Spleen (tissue), 7 donors: ENCODE measurements around the gene WASL.

Experiments used
- POLR2A ChIP-seq, 3 donors: fragments of 450-650 bp; IDR thresholded peaks; one replicate each; pipeline ENCODE4 v1.5.1; 2017; ENCODE audit warnings: antibody characterized with exemption in 3 of 3, mild to moderate bottlenecking in 1 of 3
- POLR2AphosphoS5 ChIP-seq, 3 donors: sonication (generic); formaldehyde crosslinking; IDR thresholded peaks; one replicate each; pipeline ENCODE4 v1.5.1; 2017; ENCODE audit warnings: antibody characterized with exemption in 3 of 3
- TF ChIP-seq, protein P1 (sequence below), 11 experiments: fragments of 200-600 bp in 7 of 11; fragments of 450-650 bp in 4 of 11; sonication (generic) in 4 of 11; IDR thresholded peaks in 8 of 11; conservative IDR thresholded peaks in 3 of 11; 1 replicate in 7 of 11; 2 replicates in 4 of 11; pipeline versions ENCODE4 v1.4.0 to v1.8.0; 2016 to 2021; ENCODE audit warnings: antibody characterized with exemption in 11 of 11, inconsistent platforms in 4 of 11, mild to moderate bottlenecking in 1 of 11
- donor health status: DM: no; HTN: no; CAD: no; lungs with moderate emphysema.
- donor health status: DM: no; HTN: no; CAD: no.
- donor health status: DM: no; HTN: no; CAD: no.

DNA sequence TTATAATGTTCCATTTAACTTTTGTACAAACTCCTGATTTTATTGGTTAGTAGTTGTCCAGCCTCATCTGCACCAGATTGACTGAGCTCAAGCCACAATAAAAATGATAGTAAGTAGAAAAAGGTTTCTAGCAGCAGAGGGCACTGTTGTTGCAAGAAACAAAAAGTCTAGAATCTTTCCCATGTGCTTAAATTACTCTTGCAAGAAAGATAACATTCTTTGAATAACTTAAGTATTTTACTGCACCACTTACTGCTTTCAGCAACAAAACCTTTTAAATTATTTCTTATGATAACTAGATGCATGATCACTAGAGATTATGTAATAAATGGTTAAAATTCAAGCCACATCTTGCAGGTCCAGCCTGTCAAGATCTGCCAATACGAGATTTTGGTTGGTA lies 66.1 kb downstream of the WASL start:
- no peak for TF ChIP-seq POLR2AphosphoS5 (IDR thresholded peaks at IDR 0.05)
- TF ChIP-seq, protein P1, sequence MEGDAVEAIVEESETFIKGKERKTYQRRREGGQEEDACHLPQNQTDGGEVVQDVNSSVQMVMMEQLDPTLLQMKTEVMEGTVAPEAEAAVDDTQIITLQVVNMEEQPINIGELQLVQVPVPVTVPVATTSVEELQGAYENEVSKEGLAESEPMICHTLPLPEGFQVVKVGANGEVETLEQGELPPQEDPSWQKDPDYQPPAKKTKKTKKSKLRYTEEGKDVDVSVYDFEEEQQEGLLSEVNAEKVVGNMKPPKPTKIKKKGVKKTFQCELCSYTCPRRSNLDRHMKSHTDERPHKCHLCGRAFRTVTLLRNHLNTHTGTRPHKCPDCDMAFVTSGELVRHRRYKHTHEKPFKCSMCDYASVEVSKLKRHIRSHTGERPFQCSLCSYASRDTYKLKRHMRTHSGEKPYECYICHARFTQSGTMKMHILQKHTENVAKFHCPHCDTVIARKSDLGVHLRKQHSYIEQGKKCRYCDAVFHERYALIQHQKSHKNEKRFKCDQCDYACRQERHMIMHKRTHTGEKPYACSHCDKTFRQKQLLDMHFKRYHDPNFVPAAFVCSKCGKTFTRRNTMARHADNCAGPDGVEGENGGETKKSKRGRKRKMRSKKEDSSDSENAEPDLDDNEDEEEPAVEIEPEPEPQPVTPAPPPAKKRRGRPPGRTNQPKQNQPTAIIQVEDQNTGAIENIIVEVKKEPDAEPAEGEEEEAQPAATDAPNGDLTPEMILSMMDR (IDR thresholded peaks at IDR 0.05 in 8 of 11, conservative IDR thresholded peaks at IDR 0.05 in 3 of 11) = peak in 7 of 11 experiments; percentile 34 to 57 (median 52)
- TF ChIP-seq POLR2A (IDR thresholded peaks at IDR 0.05) = no peak
